Uterus (tissue), 4 donors: Measurements from ENCODE around the gene ZNF177. TPM values are rescaled to one million over a fixed set of nuclear protein-coding genes. Genes with fewer than 3 reads are reported as not detected.

Source experiments
- DNase-seq, 2 donors: peaks; one replicate each; pipeline ENCODE4 v3.0.0-alpha.2; 2019 to 2020
- H3K27ac ChIP-seq, 2 donors: fragments of 200-600 bp; sonication (generic); 1 replicate in 1 of 2; 2 replicates in 1 of 2; pipeline ENCODE4 v1.5.1; 2016 to 2018
- H3K27me3 ChIP-seq, 2 donors: fragments of 200-600 bp; sonication (generic); one replicate each; pipeline ENCODE4 v1.5.1; 2018 to 2019; ENCODE audit warnings: control low read depth in 1 of 2
- H3K36me3 ChIP-seq, 2 donors: fragments of 200-600 bp; sonication (generic); one replicate each; pipeline ENCODE4 v1.5.1; 2019; ENCODE audit warnings: control low read depth in 1 of 2
- H3K4me1 ChIP-seq, 2 donors: fragments of 200-600 bp; sonication (generic); one replicate each; pipeline ENCODE4 v1.5.1; 2018 to 2019; ENCODE audit warnings: control low read depth in 1 of 2
- H3K4me3 ChIP-seq, 2 donors: fragments of 200-600 bp; sonication (generic); 1 replicate in 1 of 2; 2 replicates in 1 of 2; pipeline ENCODE4 v1.5.1; 2018 to 2019; ENCODE audit warnings: mild to moderate bottlenecking in 1 of 2
- H3K9me3 ChIP-seq, 2 donors: fragments of 200-600 bp; sonication (generic); one replicate each; pipeline ENCODE4 v1.5.1; 2019; ENCODE audit warnings: control low read depth in 1 of 2
- POLR2A ChIP-seq, 2 donors: fragments of 450-650 bp; IDR thresholded peaks; one replicate each; pipeline ENCODE4 v1.6.1; 2016; ENCODE audit warnings: antibody characterized with exemption in 2 of 2, mild to moderate bottlenecking in 1 of 2, moderate library complexity in 1 of 2
- intact Hi-C: fragments of 100-400 bp; cut with DNase I; formaldehyde crosslinking; loops from one replicate; pipeline ENCODE4 v1.15.1; 2023; ENCODE audit warnings: low total_unique reads
- total RNA-seq, 4 donors: library from RNA; depleted of rRNA in 3 of 4; stranded (reverse); fragments of >200 nt in 3 of 4; gene quantifications; one replicate each; pipeline versions ENCODE4 v1.1.0 to v1.2.4, GENCODE V29; 2014 to 2023
- TF ChIP-seq, protein P1 (sequence below), 4 experiments: fragments of 200-600 bp in 2 of 4; fragments of 450-650 bp in 2 of 4; sonication (generic) in 2 of 4; IDR thresholded peaks; one replicate each; pipeline ENCODE4 v1.5.1; 2016 to 2019; ENCODE audit warnings: antibody characterized with exemption in 4 of 4, mild to moderate bottlenecking in 2 of 4, moderate library complexity in 1 of 4
- donor health status: DM: yes; HTN: yes; CAD: no.

The ZNF177 gene
- total RNA-seq, 4 donors from 2014 or later, result 4.4 to 8.7 (median 5.8) TPM; not detected in 1

GRCh38 chr19:9413240-9413954, 50.6 kb downstream of the ZNF177 start:
- H3K9me3 ChIP-seq, result peaks cover 12 to 75% of the 10 kb centered on the region in 2 donors
- TF ChIP-seq POLR2A (IDR thresholded peaks at IDR 0.05), result no peak
- TF ChIP-seq, protein P1, sequence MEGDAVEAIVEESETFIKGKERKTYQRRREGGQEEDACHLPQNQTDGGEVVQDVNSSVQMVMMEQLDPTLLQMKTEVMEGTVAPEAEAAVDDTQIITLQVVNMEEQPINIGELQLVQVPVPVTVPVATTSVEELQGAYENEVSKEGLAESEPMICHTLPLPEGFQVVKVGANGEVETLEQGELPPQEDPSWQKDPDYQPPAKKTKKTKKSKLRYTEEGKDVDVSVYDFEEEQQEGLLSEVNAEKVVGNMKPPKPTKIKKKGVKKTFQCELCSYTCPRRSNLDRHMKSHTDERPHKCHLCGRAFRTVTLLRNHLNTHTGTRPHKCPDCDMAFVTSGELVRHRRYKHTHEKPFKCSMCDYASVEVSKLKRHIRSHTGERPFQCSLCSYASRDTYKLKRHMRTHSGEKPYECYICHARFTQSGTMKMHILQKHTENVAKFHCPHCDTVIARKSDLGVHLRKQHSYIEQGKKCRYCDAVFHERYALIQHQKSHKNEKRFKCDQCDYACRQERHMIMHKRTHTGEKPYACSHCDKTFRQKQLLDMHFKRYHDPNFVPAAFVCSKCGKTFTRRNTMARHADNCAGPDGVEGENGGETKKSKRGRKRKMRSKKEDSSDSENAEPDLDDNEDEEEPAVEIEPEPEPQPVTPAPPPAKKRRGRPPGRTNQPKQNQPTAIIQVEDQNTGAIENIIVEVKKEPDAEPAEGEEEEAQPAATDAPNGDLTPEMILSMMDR (IDR thresholded peaks at IDR 0.05), result no peak
- intact Hi-C loops, result loop anchor here (10.0 kb wide), 1 partner anchor 161 kb away; no protein-coding TSS in a partner anchor

DNA sequence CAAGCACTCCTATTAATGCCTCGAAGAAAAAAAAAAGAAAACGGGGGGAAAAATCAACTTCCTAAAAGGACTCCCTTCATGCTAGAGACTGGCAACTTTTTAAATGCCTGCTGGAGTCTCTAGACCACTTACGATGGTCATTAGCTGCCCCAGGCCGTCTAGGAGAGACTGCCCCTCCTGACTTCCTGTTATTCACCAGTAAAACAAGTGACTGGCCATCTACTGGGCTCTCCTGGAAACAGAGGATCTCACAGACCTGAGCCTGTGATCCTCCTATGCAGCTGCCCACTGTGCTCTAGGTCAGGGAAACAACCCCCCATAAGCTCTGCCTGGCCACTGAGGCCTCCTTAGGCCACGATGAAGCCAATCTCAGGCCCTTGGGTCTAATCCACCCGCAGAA, 65.1 kb downstream of the ZNF177 start:
- no peaks in the 10 kb centered on the region for H3K36me3 ChIP-seq
- no peaks in the 10 kb centered on the region for H3K27me3 ChIP-seq
- no peak overlapping the region for H3K27ac ChIP-seq
- intact Hi-C loops, result no loop called here
- TF ChIP-seq, protein P1 (IDR thresholded peaks at IDR 0.05), result no peak
- no peak for TF ChIP-seq POLR2A (IDR thresholded peaks at IDR 0.05)
- peaks cover 0 to 12% of the 10 kb centered on the region in 2 donors for H3K9me3 ChIP-seq
- H3K4me3 ChIP-seq, result no peak overlapping the region
- no peaks in the 10 kb centered on the region for H3K4me1 ChIP-seq
- DNase-seq, result no peak

More at GRCh38 chr19:9413240-9413954, 50.6 kb downstream of the ZNF177 start:
- H3K27me3 ChIP-seq, result no peaks in the 10 kb centered on the region
- no peak for DNase-seq
- no peaks in the 10 kb centered on the region for H3K4me1 ChIP-seq
- no peak overlapping the region for H3K27ac ChIP-seq
- H3K4me3 ChIP-seq, result no peak overlapping the region
- H3K36me3 ChIP-seq, result peaks cover 0 to 3% of the 10 kb centered on the region in 2 donors

GRCh38 chr19:9430444-9430843, 67.6 kb downstream of the ZNF177 start:
- TF ChIP-seq, protein P1 (IDR thresholded peaks at IDR 0.05), result no peak
- TF ChIP-seq POLR2A (IDR thresholded peaks at IDR 0.05), result no peak
- no peaks in the 10 kb centered on the region for H3K36me3 ChIP-seq
- DNase-seq, result no peak
- intact Hi-C loops, result no loop called here
- no peaks in the 10 kb centered on the region for H3K4me1 ChIP-seq
- no peak overlapping the region for H3K4me3 ChIP-seq
- no peaks in the 10 kb centered on the region for H3K27me3 ChIP-seq
- H3K9me3 ChIP-seq, result peaks cover 0 to under 1% of the 10 kb centered on the region in 2 donors
- H3K27ac ChIP-seq, result no peak overlapping the region

GRCh38 chr19:9431475-9431874, 68.7 kb downstream of the ZNF177 start:
- Histone ChIP-seq H3K4me1 (no peaks in the 10 kb centered on the region), H3K9me3 (no peaks in the 10 kb centered on the region), H3K36me3 (no peaks in the 10 kb centered on the region), H3K27ac (no peak overlapping the region), H3K27me3 (no peaks in the 10 kb centered on the region), H3K4me3 (no peak overlapping the region)
- intact Hi-C loops, result no loop called here
- TF ChIP-seq POLR2A (IDR thresholded peaks at IDR 0.05), result no peak
- TF ChIP-seq, protein P1 (IDR thresholded peaks at IDR 0.05), result no peak
- no peak for DNase-seq

Other genes with a start within 250 kb of the ZNF177 start
- not detected for gene OR7G1, start 247.2 kb upstream of the ZNF177 start, total RNA-seq
- not detected for gene OR7G3, start 236.1 kb upstream of the ZNF177 start, total RNA-seq
- gene ZNF317, start 222.6 kb upstream of the ZNF177 start, total RNA-seq, result 10 to 100 TPM in 2 of 4 donors, 1 to 10 TPM in 2; 4.4 to 42.6 (median 13.6) TPM
- gene OR7D2, start 184.0 kb upstream of the ZNF177 start, total RNA-seq, result not detected
- gene OR7D4, start 143.4 kb upstream of the ZNF177 start, total RNA-seq, result not detected
- not detected for gene OR7E24, start 112.1 kb upstream of the ZNF177 start, total RNA-seq
- 10 to 100 TPM in 2 of 4 donors, 1 to 10 TPM in 2; 1.8 to 34.6 (median 11.6) TPM for gene ZNF699, start 53.2 kb upstream of the ZNF177 start, total RNA-seq
- gene ZNF559, start 38.8 kb upstream of the ZNF177 start, total RNA-seq, result 10 to 100 TPM in 3 of 4 donors, 1 to 10 TPM in 1; 5.3 to 60.1 (median 30.2) TPM
- 10 to 100 TPM; 12.6 to 49.1 (median 35.4) TPM for gene ZNF266, start 72.6 kb downstream of the ZNF177 start, total RNA-seq
- under 1 TPM in 1 of 4 donors, not detected in 3; 0.37 TPM for gene ZNF560, start 135.6 kb downstream of the ZNF177 start, total RNA-seq
- 10 to 100 TPM in 3 of 4 donors, 1 to 10 TPM in 1; 5.1 to 47.0 (median 27.0) TPM for gene ZNF426, start 175.6 kb downstream of the ZNF177 start, total RNA-seq
- gene ZNF121, start 221.5 kb downstream of the ZNF177 start, total RNA-seq, result 10 to 100 TPM; 17.4 to 76.7 (median 38.6) TPM